ENCODE measurements around the gene TRIM39. TPM values are rescaled to one million over a fixed set of nuclear protein-coding genes. Genes with fewer than 3 reads are reported as not detected.

Gene TRIM39
- total RNA-seq, 2 experiments from 2014 or later: 38.2 to 38.3 TPM

DNA sequence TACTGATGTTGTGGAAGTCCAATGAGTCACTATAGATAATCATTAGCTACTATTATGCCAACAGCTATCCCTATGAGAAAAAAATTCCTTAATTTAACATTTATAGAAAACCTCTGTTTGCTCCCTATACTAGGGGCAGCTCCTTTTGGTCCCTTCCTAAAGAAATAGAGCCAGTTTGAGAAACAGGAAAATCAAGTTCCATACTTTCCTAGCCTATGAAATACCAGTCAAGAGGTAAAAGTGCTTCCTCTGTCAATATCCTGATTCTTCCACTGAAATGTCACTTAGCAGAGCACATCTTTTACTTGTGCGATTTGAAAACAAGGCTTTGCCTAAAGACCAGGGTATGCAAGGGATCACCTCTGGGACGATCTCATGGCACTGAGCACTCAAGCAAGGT lies 14.5 kb upstream of the TRIM39 start:
- Histone ChIP-seq H3K4me1 (ENCODE audit: insufficient read depth, low read length) (peaks cover under 1% of the 10 kb centered on the region), H3K36me3 (ENCODE audit: insufficient read depth, low read length) (peaks cover 59% of the 10 kb centered on the region), H3K27me3 (ENCODE audit: control insufficient read depth in 1 of 2, insufficient read depth in 2 of 2, low read length in 2 of 2) (no peaks in the 10 kb centered on the region), H3K4me3 (ENCODE audit: low read length) (no peak overlapping the region), H3K27ac (ENCODE audit: low read depth in 1 of 2, low read length in 2 of 2) (no peak overlapping the region), H3K9me3 (ENCODE audit: control insufficient read depth in 1 of 2, insufficient read depth in 1 of 2, low read length in 2 of 2) (no peaks in the 10 kb centered on the region)
- Mint-ChIP-seq H3K27me3 (no peaks in the 10 kb centered on the region), H3K36me3 (ENCODE audit: low read depth) (peaks cover 82% of the 10 kb centered on the region), H3K9me3 (no peaks in the 10 kb centered on the region), H3K4me1 (ENCODE audit: low read depth) (peaks cover 73% of the 10 kb centered on the region), H3K27ac (no peak overlapping the region), H3K4me3 (no peak overlapping the region)
- intact Hi-C loops (cut with DNase I, micrococcal nuclease): no loop called here
- DNase-seq (no peak), ATAC-seq (ENCODE audit: poor library complexity) (no peak)
- ChIA-PET CTCF (no interaction called here), POLR2A (no interaction called here)
- TF ChIP-seq, protein P1, sequence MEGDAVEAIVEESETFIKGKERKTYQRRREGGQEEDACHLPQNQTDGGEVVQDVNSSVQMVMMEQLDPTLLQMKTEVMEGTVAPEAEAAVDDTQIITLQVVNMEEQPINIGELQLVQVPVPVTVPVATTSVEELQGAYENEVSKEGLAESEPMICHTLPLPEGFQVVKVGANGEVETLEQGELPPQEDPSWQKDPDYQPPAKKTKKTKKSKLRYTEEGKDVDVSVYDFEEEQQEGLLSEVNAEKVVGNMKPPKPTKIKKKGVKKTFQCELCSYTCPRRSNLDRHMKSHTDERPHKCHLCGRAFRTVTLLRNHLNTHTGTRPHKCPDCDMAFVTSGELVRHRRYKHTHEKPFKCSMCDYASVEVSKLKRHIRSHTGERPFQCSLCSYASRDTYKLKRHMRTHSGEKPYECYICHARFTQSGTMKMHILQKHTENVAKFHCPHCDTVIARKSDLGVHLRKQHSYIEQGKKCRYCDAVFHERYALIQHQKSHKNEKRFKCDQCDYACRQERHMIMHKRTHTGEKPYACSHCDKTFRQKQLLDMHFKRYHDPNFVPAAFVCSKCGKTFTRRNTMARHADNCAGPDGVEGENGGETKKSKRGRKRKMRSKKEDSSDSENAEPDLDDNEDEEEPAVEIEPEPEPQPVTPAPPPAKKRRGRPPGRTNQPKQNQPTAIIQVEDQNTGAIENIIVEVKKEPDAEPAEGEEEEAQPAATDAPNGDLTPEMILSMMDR (IDR thresholded peaks at IDR 0.05): no peak

DNA sequence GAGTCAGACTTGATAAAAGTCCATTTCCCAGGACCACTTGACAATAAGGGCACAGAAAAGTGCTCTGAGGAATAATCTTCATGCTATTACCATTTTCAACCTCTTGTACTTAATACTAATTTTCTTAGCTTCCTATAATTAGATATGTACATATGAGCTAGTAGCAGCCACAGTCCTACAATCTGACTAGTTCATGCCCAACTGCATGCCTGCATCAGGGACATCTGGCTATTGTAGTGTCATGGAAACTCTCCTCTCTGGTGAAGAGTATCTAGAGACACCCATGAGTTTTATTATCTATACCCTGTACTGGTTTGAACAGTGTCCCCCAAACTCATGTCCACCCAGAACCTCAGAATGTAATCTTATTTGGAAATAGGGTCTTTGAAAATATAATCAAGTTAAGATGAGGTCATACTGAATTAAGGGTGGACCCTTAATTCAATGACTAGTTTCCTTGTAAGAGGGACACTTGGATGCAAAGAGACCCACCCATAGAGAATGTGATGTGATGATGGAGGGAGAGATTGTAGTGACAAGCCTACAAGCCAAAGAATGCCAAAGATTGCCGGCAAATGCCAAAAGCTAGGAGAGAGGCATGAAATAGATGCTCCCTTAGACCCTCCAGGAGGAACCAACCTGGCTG lies 13.9 kb upstream of the TRIM39 start:
- ChIA-PET CTCF (no interaction called here), POLR2A (no interaction called here)
- peaks cover 4% of the 10 kb centered on the region for H3K4me1 ChIP-seq (ENCODE audit: insufficient read depth, low read length)

DNA sequence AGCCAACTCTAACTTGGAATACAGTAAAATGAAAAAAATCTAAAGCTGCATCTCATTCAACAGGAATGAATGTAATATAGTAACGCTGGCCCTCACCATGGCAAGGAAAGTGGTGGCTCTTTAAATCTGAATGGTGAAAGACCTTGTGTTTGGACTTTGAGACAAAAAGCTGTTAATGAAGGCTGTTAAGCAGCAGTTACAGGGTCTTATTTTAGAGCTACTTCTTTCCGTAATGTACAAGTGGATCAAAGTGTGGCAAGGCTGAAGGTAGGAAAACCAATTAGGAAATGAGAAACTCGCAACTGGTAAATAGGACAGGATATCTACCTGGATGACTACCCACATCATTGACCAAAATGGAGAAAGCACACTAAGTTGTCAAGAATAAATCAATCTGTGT lies 11.6 kb upstream of the TRIM39 start:
- DNase-seq (no peak), ATAC-seq (ENCODE audit: poor library complexity) (no peak)
- Histone ChIP-seq H3K9me3 (ENCODE audit: control insufficient read depth in 1 of 2, insufficient read depth in 1 of 2, low read length in 2 of 2) (no peaks in the 10 kb centered on the region), H3K4me3 (ENCODE audit: low read length) (no peak overlapping the region), H3K4me1 (ENCODE audit: insufficient read depth, low read length) (peaks cover 12% of the 10 kb centered on the region), H3K36me3 (ENCODE audit: insufficient read depth, low read length) (peaks cover 53% of the 10 kb centered on the region), H3K27me3 (ENCODE audit: control insufficient read depth in 1 of 2, insufficient read depth in 2 of 2, low read length in 2 of 2) (no peaks in the 10 kb centered on the region), H3K27ac (ENCODE audit: low read depth in 1 of 2, low read length in 2 of 2) (no peak overlapping the region)
- H3K27ac Mint-ChIP-seq: no peak overlapping the region
- TF ChIP-seq, protein P1 (IDR thresholded peaks at IDR 0.05): no peak
- H3K4me1 Mint-ChIP-seq (ENCODE audit: low read depth): peaks cover 80% of the 10 kb centered on the region
- H3K4me3 Mint-ChIP-seq: no peak overlapping the region
- no peaks in the 10 kb centered on the region for H3K9me3 Mint-ChIP-seq
- no peaks in the 10 kb centered on the region for H3K27me3 Mint-ChIP-seq
- peaks cover 86% of the 10 kb centered on the region for H3K36me3 Mint-ChIP-seq (ENCODE audit: low read depth)
- intact Hi-C loops (cut with DNase I, micrococcal nuclease): loop anchor here in 1 of 2 experiments (5.0 kb wide), 1 partner anchor 37 kb away; no protein-coding TSS in a partner anchor
- ChIA-PET CTCF (no interaction called here), POLR2A (interaction anchor here (1.0 kb wide), 1 partner anchor 11 kb away, joined by 5 read pairs; no protein-coding TSS in a partner anchor)

More for the DNA sequence above, 13.9 kb upstream of the TRIM39 start:
- H3K9me3 Mint-ChIP-seq: no peaks in the 10 kb centered on the region
- no peak overlapping the region for H3K27ac Mint-ChIP-seq
- no peaks in the 10 kb centered on the region for H3K27me3 Mint-ChIP-seq
- H3K27ac ChIP-seq (ENCODE audit: low read depth in 1 of 2, low read length in 2 of 2): no peak overlapping the region
- peaks cover 76% of the 10 kb centered on the region for H3K4me1 Mint-ChIP-seq (ENCODE audit: low read depth)
- intact Hi-C loops (cut with DNase I, micrococcal nuclease): no loop called here
- peaks cover 85% of the 10 kb centered on the region for H3K36me3 Mint-ChIP-seq (ENCODE audit: low read depth)
- no peak for ATAC-seq (ENCODE audit: poor library complexity)
- TF ChIP-seq, protein P1 (IDR thresholded peaks at IDR 0.05): no peak
- no peaks in the 10 kb centered on the region for H3K9me3 ChIP-seq (ENCODE audit: control insufficient read depth in 1 of 2, insufficient read depth in 1 of 2, low read length in 2 of 2)
- no peaks in the 10 kb centered on the region for H3K27me3 ChIP-seq (ENCODE audit: control insufficient read depth in 1 of 2, insufficient read depth in 2 of 2, low read length in 2 of 2)
- H3K4me3 ChIP-seq (ENCODE audit: low read length): no peak overlapping the region
- peaks cover 58% of the 10 kb centered on the region for H3K36me3 ChIP-seq (ENCODE audit: insufficient read depth, low read length)
- no peak overlapping the region for H3K4me3 Mint-ChIP-seq
- DNase-seq: no peak

Measured in CD4-positive, alpha-beta T cell (primary cell).